Skeletal muscle tissue (tissue), 4 donors: ENCODE results near the gene APIP. TPM values are rescaled to one million over a fixed set of nuclear protein-coding genes. Genes with fewer than 3 reads are reported as not detected.

ENCODE experiments used
- H3K27ac ChIP-seq: one replicate; pipeline ENCODE4 v1.7.0; 2013; ENCODE audit warnings: mild to moderate bottlenecking, low read depth, low read length, inconsistent platforms
- H3K27me3 ChIP-seq, 3 donors: one replicate each; pipeline ENCODE4 v1.7.0; 2013; ENCODE audit warnings: low read length in 3 of 3; ENCODE audit not compliant: control insufficient read depth in 3 of 3, insufficient read depth in 3 of 3
- H3K36me3 ChIP-seq, 3 donors: one replicate each; pipeline ENCODE4 v1.7.0; 2013; ENCODE audit warnings: low read length in 3 of 3; ENCODE audit not compliant: control insufficient read depth in 3 of 3, insufficient read depth in 3 of 3
- H3K4me1 ChIP-seq, 3 donors: one replicate each; pipeline ENCODE4 v1.7.0; 2013; ENCODE audit warnings: low read length in 3 of 3, mild to moderate bottlenecking in 3 of 3; ENCODE audit not compliant: control insufficient read depth in 3 of 3, insufficient read depth in 3 of 3
- H3K4me3 ChIP-seq, 3 donors: one replicate each; pipeline ENCODE4 v1.7.0; 2013; ENCODE audit warnings: low read length in 3 of 3
- H3K9ac ChIP-seq, 3 donors: one replicate each; pipeline ENCODE4 v1.7.0; 2013; ENCODE audit warnings: low read length in 3 of 3, mild to moderate bottlenecking in 3 of 3, moderate library complexity in 2 of 3, low read depth in 1 of 3
- H3K9me3 ChIP-seq, 3 donors: one replicate each; pipeline ENCODE4 v1.7.0; 2013; ENCODE audit warnings: low read length in 3 of 3; ENCODE audit not compliant: control insufficient read depth in 3 of 3
- total RNA-seq: library from RNA; depleted of rRNA; stranded (reverse); fragments of >200 nt; gene quantifications from one replicate; pipeline ENCODE4 v1.2.3, GENCODE V29; 2014
- donor health status: Osteomylitis.

The APIP gene
- total RNA-seq, 1 donor from 2014 or later: 17.2 TPM

- H3K27me3 ChIP-seq: no peaks in the 10 kb centered on the region
- H3K36me3 ChIP-seq: peaks cover 0 to 14% (median 3%) of the 10 kb centered on the region in 3 donors
- H3K4me3 ChIP-seq: no peak overlapping the region
- no peaks in the 10 kb centered on the region for H3K4me1 ChIP-seq
- H3K9me3 ChIP-seq: no peaks in the 10 kb centered on the region
- H3K9ac ChIP-seq: no peak overlapping the region
- no peak overlapping the region for H3K27ac ChIP-seq
These were observed 25.4 kb downstream of the APIP start for GRCh38 chr11:34890812-34891211.

GRCh38 chr11:34890089-34890488, 26.1 kb downstream of the APIP start:
- no peak overlapping the region for H3K9ac ChIP-seq
- no peak overlapping the region for H3K27ac ChIP-seq
- H3K27me3 ChIP-seq: no peaks in the 10 kb centered on the region
- H3K36me3 ChIP-seq: peaks cover 0 to 19% (median 3%) of the 10 kb centered on the region in 3 donors
- no peaks in the 10 kb centered on the region for H3K9me3 ChIP-seq
- H3K4me1 ChIP-seq: no peaks in the 10 kb centered on the region
- no peak overlapping the region for H3K4me3 ChIP-seq

GRCh38 chr11:34887260-34887659, 28.9 kb downstream of the APIP start:
- Histone ChIP-seq H3K27me3 (no peaks in the 10 kb centered on the region), H3K27ac (no peak overlapping the region), H3K4me3 (no peak overlapping the region), H3K9me3 (no peaks in the 10 kb centered on the region), H3K36me3 (peaks cover 0 to 28% (median 8%) of the 10 kb centered on the region in 3 donors), H3K4me1 (no peaks in the 10 kb centered on the region), H3K9ac (no peak overlapping the region)

GRCh38 chr11:34886609-34887008, 29.6 kb downstream of the APIP start:
- Histone ChIP-seq H3K36me3 (peaks cover 0 to 33% (median 8%) of the 10 kb centered on the region in 3 donors), H3K4me3 (no peak overlapping the region), H3K4me1 (no peaks in the 10 kb centered on the region), H3K9me3 (no peaks in the 10 kb centered on the region), H3K27me3 (no peaks in the 10 kb centered on the region), H3K27ac (no peak overlapping the region), H3K9ac (no peak overlapping the region)

GRCh38 chr11:34881900-34882299, 34.3 kb downstream of the APIP start:
- no peaks in the 10 kb centered on the region for H3K27me3 ChIP-seq
- H3K36me3 ChIP-seq: peaks cover 0 to 30% (median 5%) of the 10 kb centered on the region in 3 donors
- H3K4me1 ChIP-seq: no peaks in the 10 kb centered on the region
- no peak overlapping the region for H3K4me3 ChIP-seq
- H3K9me3 ChIP-seq: no peaks in the 10 kb centered on the region
- no peak overlapping the region for H3K9ac ChIP-seq
- H3K27ac ChIP-seq: no peak overlapping the region

GRCh38 chr11:34877375-34877975, 38.7 kb downstream of the APIP start:
- no peaks in the 10 kb centered on the region for H3K27me3 ChIP-seq
- no peak overlapping the region for H3K4me3 ChIP-seq
- no peaks in the 10 kb centered on the region for H3K4me1 ChIP-seq
- peaks cover 0 to 11% (median 2%) of the 10 kb centered on the region in 3 donors for H3K36me3 ChIP-seq
- no peak overlapping the region for H3K9ac ChIP-seq
- H3K9me3 ChIP-seq: no peaks in the 10 kb centered on the region
- no peak overlapping the region for H3K27ac ChIP-seq

- H3K9me3 ChIP-seq: no peaks in the 10 kb centered on the region
- no peak overlapping the region for H3K9ac ChIP-seq
- peaks cover 0 to 2% (median 0%) of the 10 kb centered on the region in 3 donors for H3K36me3 ChIP-seq
- H3K4me1 ChIP-seq: no peaks in the 10 kb centered on the region
- no peak overlapping the region for H3K4me3 ChIP-seq
- no peak overlapping the region for H3K27ac ChIP-seq
- H3K27me3 ChIP-seq: no peaks in the 10 kb centered on the region
These were observed 42.0 kb downstream of the APIP start for GRCh38 chr11:34874202-34874601.

- no peak overlapping the region for H3K27ac ChIP-seq
- no peaks in the 10 kb centered on the region for H3K9me3 ChIP-seq
- H3K4me1 ChIP-seq: no peaks in the 10 kb centered on the region
- no peak overlapping the region for H3K4me3 ChIP-seq
- H3K9ac ChIP-seq: no peak overlapping the region
- H3K27me3 ChIP-seq: no peaks in the 10 kb centered on the region
- peaks cover 0 to 2% (median 0%) of the 10 kb centered on the region in 3 donors for H3K36me3 ChIP-seq
These were observed 45.5 kb downstream of the APIP start for GRCh38 chr11:34870548-34871196.

GRCh38 chr11:34869425-34869824, 46.8 kb downstream of the APIP start:
- no peaks in the 10 kb centered on the region for H3K27me3 ChIP-seq
- no peaks in the 10 kb centered on the region for H3K4me1 ChIP-seq
- H3K4me3 ChIP-seq: no peak overlapping the region
- peaks cover 0 to 2% (median 0%) of the 10 kb centered on the region in 3 donors for H3K36me3 ChIP-seq
- no peaks in the 10 kb centered on the region for H3K9me3 ChIP-seq
- H3K9ac ChIP-seq: no peak overlapping the region
- H3K27ac ChIP-seq: no peak overlapping the region

GRCh38 chr11:34866375-34866774, 49.8 kb downstream of the APIP start:
- H3K36me3 ChIP-seq: no peaks in the 10 kb centered on the region

More at GRCh38 chr11:34866375-34866774, 49.8 kb downstream of the APIP start:
- no peaks in the 10 kb centered on the region for H3K27me3 ChIP-seq
- no peaks in the 10 kb centered on the region for H3K9me3 ChIP-seq
- no peak overlapping the region for H3K4me3 ChIP-seq
- no peaks in the 10 kb centered on the region for H3K4me1 ChIP-seq
- H3K27ac ChIP-seq: no peak overlapping the region
- no peak overlapping the region for H3K9ac ChIP-seq
